GM12874 (cell line): ENCODE measurements around the gene INSR.

Experiments used
- TF ChIP-seq, protein P1 (sequence below): IDR thresholded peaks from 2 replicates; pipeline ENCODE4 v1.5.1; 2011; ENCODE audit warnings: low read depth, mild to moderate bottlenecking, control low read depth, low read length, moderate library complexity; ENCODE audit not compliant: insufficient read depth

INSR gene

DNA sequence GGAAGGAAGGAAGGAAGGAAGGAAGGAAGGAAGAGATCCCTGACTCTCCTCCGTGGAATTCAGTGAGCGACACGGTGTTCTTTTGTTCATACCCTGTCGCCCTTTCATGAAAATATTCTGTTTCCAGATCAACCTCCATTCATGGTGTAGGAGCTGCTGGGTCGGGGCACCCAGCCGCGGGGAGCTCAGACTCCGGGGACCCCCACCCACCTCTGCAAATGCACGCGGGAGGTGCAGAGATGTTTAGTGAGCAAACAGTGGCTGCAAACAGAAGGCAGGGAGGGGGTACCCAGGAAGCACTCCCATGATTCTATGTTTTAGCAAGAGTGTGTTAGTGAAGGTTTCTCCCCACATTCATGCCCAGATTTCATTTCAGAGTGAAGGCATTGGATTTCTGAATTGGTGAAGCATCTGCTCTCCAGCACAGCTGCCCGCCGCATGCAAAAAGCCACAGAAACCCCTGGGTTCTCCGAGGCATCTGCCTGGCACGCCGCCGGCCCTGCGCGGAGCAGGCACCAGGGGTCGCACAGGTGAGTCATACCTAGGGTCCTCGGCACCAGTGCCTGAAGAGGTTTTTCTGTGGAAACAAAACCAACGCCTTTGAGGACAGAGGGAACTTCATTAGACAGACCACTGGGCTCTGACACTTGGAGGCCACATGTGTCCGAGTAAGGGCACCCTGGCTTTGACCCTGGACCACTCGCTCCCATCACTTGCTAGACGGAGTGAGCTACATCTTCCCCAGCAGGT, 144.1 kb downstream of the INSR start:
- TF ChIP-seq, protein P1, sequence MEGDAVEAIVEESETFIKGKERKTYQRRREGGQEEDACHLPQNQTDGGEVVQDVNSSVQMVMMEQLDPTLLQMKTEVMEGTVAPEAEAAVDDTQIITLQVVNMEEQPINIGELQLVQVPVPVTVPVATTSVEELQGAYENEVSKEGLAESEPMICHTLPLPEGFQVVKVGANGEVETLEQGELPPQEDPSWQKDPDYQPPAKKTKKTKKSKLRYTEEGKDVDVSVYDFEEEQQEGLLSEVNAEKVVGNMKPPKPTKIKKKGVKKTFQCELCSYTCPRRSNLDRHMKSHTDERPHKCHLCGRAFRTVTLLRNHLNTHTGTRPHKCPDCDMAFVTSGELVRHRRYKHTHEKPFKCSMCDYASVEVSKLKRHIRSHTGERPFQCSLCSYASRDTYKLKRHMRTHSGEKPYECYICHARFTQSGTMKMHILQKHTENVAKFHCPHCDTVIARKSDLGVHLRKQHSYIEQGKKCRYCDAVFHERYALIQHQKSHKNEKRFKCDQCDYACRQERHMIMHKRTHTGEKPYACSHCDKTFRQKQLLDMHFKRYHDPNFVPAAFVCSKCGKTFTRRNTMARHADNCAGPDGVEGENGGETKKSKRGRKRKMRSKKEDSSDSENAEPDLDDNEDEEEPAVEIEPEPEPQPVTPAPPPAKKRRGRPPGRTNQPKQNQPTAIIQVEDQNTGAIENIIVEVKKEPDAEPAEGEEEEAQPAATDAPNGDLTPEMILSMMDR = no peak

DNA sequence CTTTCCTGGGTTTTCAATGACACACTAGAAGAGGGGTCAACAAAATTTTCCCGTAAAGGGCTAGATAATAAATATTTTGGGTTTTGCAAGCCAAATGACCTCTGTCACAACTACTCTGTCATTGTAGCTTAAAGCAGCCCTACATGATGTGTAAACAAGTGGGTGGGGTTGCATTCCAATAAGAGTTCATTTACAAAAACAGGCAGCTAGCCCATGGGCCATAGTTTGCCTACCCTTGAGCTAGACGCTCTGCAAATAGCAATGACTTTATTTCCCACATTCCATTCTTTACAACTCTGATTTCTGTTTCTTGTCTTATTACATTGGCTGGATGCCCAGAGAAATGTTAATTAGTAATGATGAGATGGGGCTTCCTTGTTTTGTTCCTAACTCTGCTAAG, 148.7 kb downstream of the INSR start:
- TF ChIP-seq, protein P1 = no peak

DNA sequence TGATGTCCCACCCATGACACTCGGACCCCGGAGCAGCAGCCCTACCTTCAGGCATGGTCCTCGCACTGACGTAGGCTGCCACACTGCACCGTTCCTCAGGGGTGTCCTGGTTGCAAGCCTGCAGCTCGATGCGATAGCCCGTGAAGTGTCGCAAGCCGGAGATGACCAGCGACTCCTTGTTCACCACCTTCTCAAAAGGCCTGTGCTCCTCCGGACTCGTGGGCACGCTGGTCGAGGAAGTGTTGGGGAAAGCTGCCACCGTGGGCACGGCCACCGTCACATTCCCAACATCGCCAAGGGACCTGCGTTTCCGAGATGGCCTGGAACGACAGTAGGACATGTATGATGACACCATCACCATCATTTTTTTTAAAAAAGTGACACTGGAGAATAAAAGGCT, 151.4 kb downstream of the INSR start:
- TF ChIP-seq, protein P1 = no peak

DNA sequence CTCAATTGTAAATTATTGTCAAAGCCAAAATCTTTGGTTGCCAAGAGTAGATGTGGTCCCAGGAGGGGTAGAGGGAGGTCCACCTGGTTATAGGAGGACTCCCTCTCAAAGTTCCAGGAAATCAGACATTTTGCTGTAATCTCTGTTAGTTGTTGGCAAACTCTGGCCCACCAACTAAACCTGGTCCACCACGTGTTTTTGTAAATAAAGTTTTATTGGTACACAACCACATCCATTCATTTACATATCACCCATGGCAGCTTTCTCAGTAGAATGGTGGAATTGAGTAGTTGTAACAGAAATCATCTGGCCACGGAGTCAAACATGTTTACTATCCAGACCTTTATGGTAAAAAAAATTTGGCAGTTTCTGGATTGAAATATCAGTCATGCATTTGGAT, 154.1 kb downstream of the INSR start:
- TF ChIP-seq, protein P1 = no peak

DNA sequence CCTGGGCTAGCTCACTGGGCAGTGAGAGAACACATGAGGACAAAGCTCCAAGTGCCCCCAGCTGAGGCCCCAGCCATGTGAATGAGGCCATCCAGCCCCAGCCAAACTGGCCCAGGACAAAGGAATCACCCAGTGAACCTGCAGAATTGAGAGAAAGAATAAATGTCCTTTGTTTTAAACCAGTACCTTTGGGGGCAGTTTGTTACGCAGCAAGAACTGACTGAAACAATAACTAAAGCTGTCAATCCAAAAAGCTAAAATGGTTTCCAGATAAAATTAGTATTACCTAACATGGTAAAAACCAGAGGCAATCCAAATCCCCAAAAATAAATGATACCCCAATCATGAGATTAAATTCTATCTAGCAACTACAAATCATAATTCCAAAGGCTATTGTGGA, 155.1 kb downstream of the INSR start:
- TF ChIP-seq, protein P1 = no peak

DNA sequence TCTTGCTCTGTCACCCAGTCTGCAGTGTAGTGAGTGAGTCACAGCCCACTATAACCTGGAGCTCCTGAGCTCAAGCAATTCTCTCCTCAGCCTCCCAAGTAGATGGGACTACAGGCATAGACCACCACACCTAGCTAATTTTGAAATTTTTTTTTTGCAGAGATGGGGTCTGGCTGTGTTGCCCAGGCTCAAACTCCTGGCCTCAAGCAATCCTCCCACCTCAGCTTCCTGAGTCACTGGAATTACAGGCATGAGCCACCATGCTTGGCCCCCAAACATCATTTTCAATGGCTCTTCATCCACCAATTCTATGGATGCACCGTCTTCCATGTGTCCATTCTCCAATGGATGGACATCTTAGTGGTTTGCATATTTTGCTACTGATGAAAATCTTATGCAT, 155.8 kb downstream of the INSR start:
- TF ChIP-seq, protein P1 = no peak

DNA sequence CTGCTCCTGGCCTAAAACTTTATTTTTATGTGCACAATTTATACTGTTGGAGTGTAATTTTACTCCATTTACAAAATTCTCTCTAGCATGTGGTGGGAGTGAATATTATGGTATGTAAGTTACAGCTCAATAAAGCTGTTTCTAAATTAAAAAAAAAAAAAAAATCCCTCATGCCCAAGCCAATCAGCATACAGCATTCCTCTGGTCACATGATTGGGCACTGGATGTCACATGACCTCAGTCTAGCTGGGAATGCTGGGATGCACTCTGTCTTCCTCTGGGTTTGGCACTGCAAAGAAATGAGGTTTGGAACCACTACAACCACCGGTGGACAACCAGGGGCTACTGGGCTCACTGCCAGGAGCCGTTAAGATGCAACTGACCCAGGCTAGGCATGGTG, 157.1 kb downstream of the INSR start:
- TF ChIP-seq, protein P1 = no peak
